Measurements from ENCODE around the gene ZNF286A. TPM values are rescaled to one million over a fixed set of nuclear protein-coding genes. Genes with fewer than 3 reads are reported as not detected.

ZNF286A gene
- polyA plus RNA-seq, 3 donors = 2.3 to 3.2 (median 2.9) TPM

- no peaks in the 10 kb centered on the region for H3K4me1 ChIP-seq (ENCODE audit: control insufficient read depth in 1 of 2, insufficient read depth in 2 of 2, low read length in 2 of 2)
Measured at GRCh38 chr17:15659663-15660062, 39.9 kb upstream of the ZNF286A start.

GRCh38 chr17:15660077-15660476 is 39.5 kb upstream of the ZNF286A start:
- Histone ChIP-seq H3K36me3 (replicated peaks in 1 of 2; ENCODE audit: control insufficient read depth in 1 of 2, insufficient read depth in 2 of 2, low read length in 2 of 2) (no peaks in the 10 kb centered on the region), H3K27ac (ENCODE audit: low read depth in 1 of 2, low read length in 2 of 2) (no peak overlapping the region), H3K9me3 (replicated peaks in 1 of 2; ENCODE audit: control insufficient read depth in 1 of 2, insufficient read depth in 1 of 2, low read length in 2 of 2) (no peaks in the 10 kb centered on the region), H2AFZ (ENCODE audit: insufficient read depth, low read depth, low read length, poor library complexity, severe bottlenecking) (no peak overlapping the region), H3K4me3 (replicated peaks in 1 of 3; ENCODE audit: low read depth in 2 of 3, low read length in 3 of 3) (no peak overlapping the region), H3K79me2 (ENCODE audit: insufficient read depth, low read length) (no peaks in the 10 kb centered on the region), H3K9ac (ENCODE audit: insufficient read depth, low read length, poor library complexity, severe bottlenecking) (no peak overlapping the region), H3K27me3 (ENCODE audit: control insufficient read depth in 2 of 2, insufficient read depth in 2 of 2, low read length in 2 of 2) (no peaks in the 10 kb centered on the region), H3K4me1 (ENCODE audit: control insufficient read depth in 1 of 2, insufficient read depth in 2 of 2, low read length in 2 of 2) (no peaks in the 10 kb centered on the region), H4K20me1 (ENCODE audit: insufficient read depth, low read length) (no peaks in the 10 kb centered on the region), H3K4me2 (replicated peaks; ENCODE audit: extremely low read depth, low read length, poor library complexity, severe bottlenecking) (no peak overlapping the region)
- WGBS (ENCODE audit: insufficient coverage) = 100% methylated on average over 1 of the region's 3 CpGs
- no peak for DNase-seq
- Mint-ChIP-seq H3K36me3 (peaks cover 8 to 23% of the 10 kb centered on the region in 2 donors), H3K27ac (no peak overlapping the region), H3K4me3 (no peak overlapping the region), H3K4me1 (no peaks in the 10 kb centered on the region), H3K27me3 (ENCODE audit: low read depth in 3 of 3) (peaks cover 0 to 2% (median 2%) of the 10 kb centered on the region in 3 donors), H3K9me3 (no peaks in the 10 kb centered on the region)
- no peak for TF ChIP-seq CTCF (IDR thresholded peaks at IDR 0.05)
- intact Hi-C loops (cut with micrococcal nuclease) = no loop called here

More at GRCh38 chr17:15659663-15660062, 39.9 kb upstream of the ZNF286A start:
- intact Hi-C loops (cut with micrococcal nuclease) = no loop called here
- Mint-ChIP-seq H3K4me1 (no peaks in the 10 kb centered on the region), H3K27ac (no peak overlapping the region), H3K4me3 (no peak overlapping the region), H3K27me3 (ENCODE audit: low read depth in 3 of 3) (peaks cover 0 to 2% (median 2%) of the 10 kb centered on the region in 3 donors), H3K9me3 (no peaks in the 10 kb centered on the region), H3K36me3 (peaks cover 7 to 23% of the 10 kb centered on the region in 2 donors)
- H3K4me2 ChIP-seq (replicated peaks; ENCODE audit: extremely low read depth, low read length, poor library complexity, severe bottlenecking) = no peak overlapping the region
- no peak overlapping the region for H3K4me3 ChIP-seq (replicated peaks in 1 of 3; ENCODE audit: low read depth in 2 of 3, low read length in 3 of 3)
- no peaks in the 10 kb centered on the region for H3K9me3 ChIP-seq (replicated peaks in 1 of 2; ENCODE audit: control insufficient read depth in 1 of 2, insufficient read depth in 1 of 2, low read length in 2 of 2)
- no peak overlapping the region for H2AFZ ChIP-seq (ENCODE audit: insufficient read depth, low read depth, low read length, poor library complexity, severe bottlenecking)
- no peaks in the 10 kb centered on the region for H3K27me3 ChIP-seq (ENCODE audit: control insufficient read depth in 2 of 2, insufficient read depth in 2 of 2, low read length in 2 of 2)
- H3K36me3 ChIP-seq (replicated peaks in 1 of 2; ENCODE audit: control insufficient read depth in 1 of 2, insufficient read depth in 2 of 2, low read length in 2 of 2) = no peaks in the 10 kb centered on the region
- DNase-seq = no peak
- 100% methylated on average over 2 of the region's 4 CpGs for WGBS (ENCODE audit: insufficient coverage)
- no peaks in the 10 kb centered on the region for H4K20me1 ChIP-seq (ENCODE audit: insufficient read depth, low read length)
- H3K79me2 ChIP-seq (ENCODE audit: insufficient read depth, low read length) = no peaks in the 10 kb centered on the region
- H3K9ac ChIP-seq (ENCODE audit: insufficient read depth, low read length, poor library complexity, severe bottlenecking) = no peak overlapping the region
- H3K27ac ChIP-seq (ENCODE audit: low read depth in 1 of 2, low read length in 2 of 2) = no peak overlapping the region
- no peak for TF ChIP-seq CTCF (IDR thresholded peaks at IDR 0.05)

Data from CD14-positive monocyte (primary cell).